ENCODE results near the gene C1QTNF2. TPM values are rescaled to one million over a fixed set of nuclear protein-coding genes. Genes with fewer than 3 reads are reported as not detected.

The C1QTNF2 gene
- polyA plus RNA-seq, 3 donors = not detected

GRCh38 chr5:160325716-160326115 lies 44.7 kb downstream of the C1QTNF2 start:
- no peak for TF ChIP-seq CTCF (IDR thresholded peaks at IDR 0.05)
- intact Hi-C loops (cut with micrococcal nuclease) = no loop called here

GRCh38 chr5:160324886-160325285 lies 45.5 kb downstream of the C1QTNF2 start:
- H3K9me3 Mint-ChIP-seq = no peaks in the 10 kb centered on the region
- intact Hi-C loops (cut with micrococcal nuclease) = loop anchor here in 1 of 2 donors (5.0 kb wide), 1 partner anchor 58 kb away; no protein-coding TSS in a partner anchor
- peak overlapping the region in 1 of 7 donors; percentile 67 for H3K27ac Mint-ChIP-seq

More at GRCh38 chr5:160325716-160326115, 44.7 kb downstream of the C1QTNF2 start:
- peaks cover 8 to 19% of the 10 kb centered on the region in 2 donors for H3K4me1 ChIP-seq (ENCODE audit: control insufficient read depth in 1 of 2, insufficient read depth in 2 of 2, low read length in 2 of 2)
- no peaks in the 10 kb centered on the region for H4K20me1 ChIP-seq (ENCODE audit: insufficient read depth, low read length)
- H3K4me3 ChIP-seq (replicated peaks in 1 of 3; ENCODE audit: low read depth in 2 of 3, low read length in 3 of 3) = no peak overlapping the region
- Mint-ChIP-seq H3K4me3 (no peak overlapping the region), H3K36me3 (no peaks in the 10 kb centered on the region), H3K9me3 (no peaks in the 10 kb centered on the region), H3K27me3 (ENCODE audit: low read depth in 3 of 3) (peaks cover 5 to 10% (median 6%) of the 10 kb centered on the region in 3 donors), H3K4me1 (peaks cover 17% of the 10 kb centered on the region), H3K27ac (no peak overlapping the region)
- H3K79me2 ChIP-seq (ENCODE audit: insufficient read depth, low read length) = no peaks in the 10 kb centered on the region
- H3K9me3 ChIP-seq (replicated peaks in 1 of 2; ENCODE audit: control insufficient read depth in 1 of 2, insufficient read depth in 1 of 2, low read length in 2 of 2) = no peaks in the 10 kb centered on the region
- H3K9ac ChIP-seq (ENCODE audit: insufficient read depth, low read length, poor library complexity, severe bottlenecking) = no peak overlapping the region
- no peak overlapping the region for H3K4me2 ChIP-seq (replicated peaks; ENCODE audit: extremely low read depth, low read length, poor library complexity, severe bottlenecking)
- no peaks in the 10 kb centered on the region for H3K27me3 ChIP-seq (ENCODE audit: control insufficient read depth in 2 of 2, insufficient read depth in 2 of 2, low read length in 2 of 2)
- H2AFZ ChIP-seq (ENCODE audit: insufficient read depth, low read depth, low read length, poor library complexity, severe bottlenecking) = no peak overlapping the region
- WGBS (ENCODE audit: insufficient coverage) = no CpG with 5 or more reads among the region's 2 CpGs
- DNase-seq = no peak
- no peak overlapping the region for H3K27ac ChIP-seq (ENCODE audit: low read depth in 1 of 2, low read length in 2 of 2)
- no peaks in the 10 kb centered on the region for H3K36me3 ChIP-seq (replicated peaks in 1 of 2; ENCODE audit: control insufficient read depth in 1 of 2, insufficient read depth in 2 of 2, low read length in 2 of 2)

More at GRCh38 chr5:160324886-160325285, 45.5 kb downstream of the C1QTNF2 start:
- Histone ChIP-seq H2AFZ (ENCODE audit: insufficient read depth, low read depth, low read length, poor library complexity, severe bottlenecking) (no peak overlapping the region), H3K9ac (ENCODE audit: insufficient read depth, low read length, poor library complexity, severe bottlenecking) (no peak overlapping the region), H4K20me1 (ENCODE audit: insufficient read depth, low read length) (no peaks in the 10 kb centered on the region), H3K27me3 (ENCODE audit: control insufficient read depth in 2 of 2, insufficient read depth in 2 of 2, low read length in 2 of 2) (no peaks in the 10 kb centered on the region), H3K36me3 (replicated peaks in 1 of 2; ENCODE audit: control insufficient read depth in 1 of 2, insufficient read depth in 2 of 2, low read length in 2 of 2) (no peaks in the 10 kb centered on the region), H3K9me3 (replicated peaks in 1 of 2; ENCODE audit: control insufficient read depth in 1 of 2, insufficient read depth in 1 of 2, low read length in 2 of 2) (no peaks in the 10 kb centered on the region), H3K4me3 (replicated peaks in 1 of 3; ENCODE audit: low read depth in 2 of 3, low read length in 3 of 3) (no peak overlapping the region), H3K4me2 (replicated peaks; ENCODE audit: extremely low read depth, low read length, poor library complexity, severe bottlenecking) (no peak overlapping the region), H3K4me1 (ENCODE audit: control insufficient read depth in 1 of 2, insufficient read depth in 2 of 2, low read length in 2 of 2) (peaks cover 8 to 19% of the 10 kb centered on the region in 2 donors), H3K79me2 (ENCODE audit: insufficient read depth, low read length) (no peaks in the 10 kb centered on the region), H3K27ac (ENCODE audit: low read depth in 1 of 2, low read length in 2 of 2) (no peak overlapping the region)
- no peak for TF ChIP-seq CTCF (IDR thresholded peaks at IDR 0.05)
- peaks cover 17% of the 10 kb centered on the region for H3K4me1 Mint-ChIP-seq
- DNase-seq = peak in 1 of 3 donors; percentile 6
- WGBS (ENCODE audit: insufficient coverage) = 0% methylated on average over 1 of the region's 2 CpGs
- peaks cover 1 to 6% (median 5%) of the 10 kb centered on the region in 3 donors for H3K27me3 Mint-ChIP-seq (ENCODE audit: low read depth in 3 of 3)
- H3K4me3 Mint-ChIP-seq = no peak overlapping the region
- no peaks in the 10 kb centered on the region for H3K36me3 Mint-ChIP-seq

All from CD14-positive monocyte (primary cell).